Activated CD8-positive, alpha-beta memory T cell treated with anti-CD3 and anti-CD28 coated beads for 4 hours (primary cell): Measurements from ENCODE around the gene CASP1.
"Not testable (repeated sequence)": the region's sequence is repeated elsewhere in the genome, so short reads cannot be mapped to it uniquely, and the experiment has no call there.

Experiments used
- DNase-seq, 2 donors: peaks; one replicate each; pipeline ENCODE4 v3.0.0-alpha.2; 2020; ENCODE audit warnings: low read depth in 2 of 2

CASP1 gene

DNA sequence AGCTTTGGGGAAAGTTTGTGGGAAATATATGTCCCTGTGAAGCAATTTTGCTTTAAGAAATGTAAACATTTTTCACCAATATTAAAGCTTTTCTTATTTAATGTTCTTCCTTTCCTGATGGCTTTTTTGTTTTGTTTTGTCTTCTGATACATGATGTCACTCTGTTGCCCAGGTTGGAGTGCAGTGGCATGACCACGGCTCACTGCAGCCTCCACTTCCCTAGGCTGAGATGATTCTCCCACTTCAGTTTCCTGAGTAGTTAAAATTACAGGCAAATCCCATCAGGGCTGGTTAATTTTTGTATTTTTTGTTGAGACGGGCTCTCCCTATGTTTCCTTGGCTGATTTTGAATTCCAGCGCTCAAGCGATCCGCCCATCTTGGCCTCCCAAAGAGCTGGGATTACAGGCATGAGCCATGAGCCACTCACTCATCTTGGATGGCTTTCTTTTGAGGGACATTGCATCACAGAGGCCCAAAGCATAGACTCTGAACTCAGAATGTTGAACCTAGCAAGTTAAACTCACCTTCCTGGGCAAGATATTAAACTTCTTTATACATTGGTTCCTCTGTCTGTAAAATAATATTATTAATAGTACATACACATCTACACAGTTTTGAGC is 10.8 kb upstream of the CASP1 start:
- no peak for DNase-seq

GRCh38 chr11:105044557-105045524 is 9.9 kb upstream of the CASP1 start, which contains the start of gene CARD16:
Gene CARD16, minus strand, starts transcription at chr11:105045335. Its CDS starts 38 bp downstream, at chr11:105045297.
- peak in 1 of 2 donors; percentile 3 for DNase-seq

DNA sequence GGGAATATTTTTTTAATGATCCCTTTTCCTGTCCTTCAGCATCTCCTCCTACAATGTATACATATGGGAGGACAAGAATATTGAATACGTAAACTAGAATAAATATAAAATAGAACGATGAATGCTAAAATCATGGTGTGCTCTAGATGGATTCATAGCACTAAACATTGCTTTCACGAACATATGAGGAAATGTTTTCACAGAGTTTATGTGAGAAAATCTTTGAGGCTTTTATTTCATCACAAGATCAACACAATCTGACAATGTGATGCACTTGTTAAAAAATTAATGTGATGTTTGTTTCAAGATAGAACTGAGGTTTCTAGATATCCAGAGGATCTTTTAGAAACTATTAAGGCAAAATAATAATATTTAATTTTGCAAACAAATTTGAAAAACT is 7.2 kb upstream of the CASP1 start:
- no peak for DNase-seq

DNA sequence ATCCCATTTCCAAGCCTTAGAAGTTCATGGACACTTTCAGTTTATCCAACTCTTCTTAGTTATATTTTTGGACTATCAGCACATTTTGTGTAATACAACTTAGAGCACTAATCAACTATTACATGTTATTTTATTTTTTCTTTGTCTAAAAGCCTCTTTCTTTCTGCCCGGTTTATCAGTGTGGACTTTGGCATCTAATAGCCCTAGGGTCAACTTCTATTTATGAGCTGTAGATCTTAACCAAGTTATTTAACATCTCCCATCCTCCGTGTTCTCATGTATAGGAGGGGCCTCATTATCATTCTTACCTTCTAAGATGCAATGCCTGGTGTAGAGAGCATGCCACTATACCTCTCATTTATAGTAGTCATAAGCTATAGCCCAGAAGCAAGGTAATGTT is 5.8 kb upstream of the CASP1 start:
- DNase-seq = no peak

GRCh38 chr11:105034388-105034787 is 556 bp downstream of the CASP1 start:
- not testable (repeated sequence) for DNase-seq

DNA sequence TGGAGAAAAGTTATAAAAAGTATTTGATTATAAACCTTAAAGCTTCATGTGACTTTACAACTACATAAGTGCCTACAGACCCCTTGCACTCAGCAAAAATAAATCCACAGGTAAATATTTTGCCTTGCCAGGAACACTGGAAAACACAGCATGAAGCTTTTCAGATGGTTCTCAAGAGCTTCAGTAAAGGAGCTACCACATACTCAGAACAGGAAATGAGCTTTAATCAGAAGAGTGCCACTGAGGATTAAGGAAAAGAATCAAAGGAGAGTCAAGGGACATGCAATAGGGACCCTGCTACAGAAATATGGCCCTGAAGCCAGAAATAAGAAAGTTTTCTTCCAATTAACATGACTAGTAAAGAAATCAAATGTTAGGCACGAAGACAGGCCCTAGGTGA is 1.2 kb downstream of the CASP1 start:
- no peak for DNase-seq

DNA sequence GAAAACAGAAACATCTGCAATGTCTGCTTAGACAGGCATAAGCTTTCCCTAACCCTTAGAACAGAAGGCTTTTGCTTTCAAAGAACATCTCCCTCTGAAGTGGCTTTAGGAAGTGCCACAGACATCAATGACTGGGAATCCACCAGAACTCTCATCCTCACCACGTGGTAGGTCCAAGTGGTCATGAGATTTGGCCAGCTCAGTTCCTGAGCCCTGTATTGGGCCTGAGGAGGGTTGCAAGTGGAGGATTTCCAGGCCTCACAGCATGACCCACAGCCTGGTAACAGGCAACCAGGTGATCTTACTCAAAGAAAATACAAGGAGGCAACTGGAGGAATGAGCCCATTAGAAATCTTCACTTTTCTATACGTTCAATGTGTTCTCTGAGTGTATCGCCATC is 1.6 kb downstream of the CASP1 start:
- no peak for DNase-seq

DNA sequence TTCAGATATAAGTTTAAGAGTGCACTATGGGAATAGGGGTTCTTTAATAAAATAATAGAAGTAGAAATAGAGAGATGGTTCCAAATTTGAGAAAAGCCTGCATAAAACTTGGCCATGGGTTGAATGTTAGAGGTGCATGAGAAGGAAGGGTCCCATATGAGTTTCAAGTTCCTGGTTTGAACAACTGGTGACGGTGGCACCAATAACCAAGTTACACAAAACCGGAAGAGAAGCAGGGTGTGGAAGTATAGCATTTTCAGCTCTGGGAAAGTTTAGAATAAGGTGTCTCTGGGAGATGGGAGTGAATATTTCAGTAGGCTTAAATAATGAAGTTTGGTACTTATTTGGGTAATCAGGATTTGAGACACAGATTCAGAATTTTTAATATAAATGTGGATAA is 2.4 kb downstream of the CASP1 start:
- DNase-seq = no peak

- no peak for DNase-seq
These were observed 7.3 kb downstream of the CASP1 start for GRCh38 chr11:105027678-105028077.

DNA sequence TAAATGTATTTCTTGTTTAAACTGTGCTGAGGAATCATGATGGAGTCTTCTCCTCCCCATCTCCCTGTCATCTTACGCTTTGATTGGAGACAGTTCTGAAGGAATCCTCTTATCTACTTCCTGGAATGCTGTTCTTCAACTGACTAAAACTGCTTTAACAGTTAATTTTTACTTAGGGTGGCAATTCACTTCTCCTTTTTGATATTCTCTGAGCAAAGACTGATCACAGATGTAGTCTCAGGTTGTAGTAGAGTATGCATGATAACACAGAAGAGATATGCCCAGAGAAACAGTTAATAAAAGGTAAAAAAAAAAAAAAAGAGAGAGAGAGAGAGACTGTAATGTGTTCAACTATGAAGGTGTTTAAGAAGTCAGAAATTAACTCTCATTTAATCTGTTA is 10.6 kb downstream of the CASP1 start:
- DNase-seq = no peak

- DNase-seq = no peak
These were observed 11.9 kb downstream of the CASP1 start, which contains the start of gene CASP5 for GRCh38 chr11:105023003-105023402. Gene CASP5, minus strand, starts transcription at chr11:105023168. Its CDS starts 32 bp downstream, at chr11:105023136.

GRCh38 chr11:105022527-105022926 is 12.4 kb downstream of the CASP1 start:
- DNase-seq = no peak

DNA sequence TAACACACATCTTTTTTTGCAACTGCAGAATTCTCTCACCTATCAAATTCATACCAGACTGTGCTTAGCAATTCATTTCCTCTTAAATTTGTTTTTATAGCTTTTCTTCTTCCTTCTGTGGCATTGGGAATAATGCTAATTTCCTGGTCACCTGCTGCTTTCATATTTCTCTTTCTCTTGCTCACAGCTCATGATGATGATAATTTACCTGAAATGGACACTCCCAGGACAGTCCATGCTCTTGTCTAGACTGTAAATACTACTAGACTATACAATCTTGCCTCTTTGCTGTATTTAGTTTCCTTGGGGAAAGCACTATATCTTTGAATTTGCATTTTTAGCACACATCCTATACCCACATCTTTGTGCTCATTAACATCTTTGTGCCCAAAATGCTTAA is 27.5 kb downstream of the CASP1 start:
- no peak for DNase-seq

- DNase-seq = no peak
These were observed 29.5 kb downstream of the CASP1 start for GRCh38 chr11:105005451-105005845.

GRCh38 chr11:105004021-105004420 is 30.9 kb downstream of the CASP1 start:
- DNase-seq = no peak

DNA sequence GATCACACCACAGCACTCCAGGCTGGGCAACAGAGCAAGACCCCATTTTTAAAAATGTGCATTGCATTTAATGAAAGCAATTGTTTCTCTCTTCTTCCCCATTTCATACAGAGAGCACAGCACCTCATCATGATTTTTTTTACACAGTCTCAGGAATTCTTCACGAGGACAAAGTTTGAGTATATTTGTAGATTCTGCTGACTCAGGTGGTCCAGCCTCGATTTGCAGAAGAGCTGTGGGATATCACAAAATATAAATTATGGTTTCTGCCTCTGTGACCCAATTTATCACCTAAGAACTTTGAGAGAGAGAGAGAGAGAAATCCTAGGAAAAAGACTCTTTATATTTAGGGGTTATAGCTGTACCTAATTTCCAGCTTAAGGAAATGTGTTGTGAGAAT is 31.8 kb downstream of the CASP1 start:
- DNase-seq = no peak

DNA sequence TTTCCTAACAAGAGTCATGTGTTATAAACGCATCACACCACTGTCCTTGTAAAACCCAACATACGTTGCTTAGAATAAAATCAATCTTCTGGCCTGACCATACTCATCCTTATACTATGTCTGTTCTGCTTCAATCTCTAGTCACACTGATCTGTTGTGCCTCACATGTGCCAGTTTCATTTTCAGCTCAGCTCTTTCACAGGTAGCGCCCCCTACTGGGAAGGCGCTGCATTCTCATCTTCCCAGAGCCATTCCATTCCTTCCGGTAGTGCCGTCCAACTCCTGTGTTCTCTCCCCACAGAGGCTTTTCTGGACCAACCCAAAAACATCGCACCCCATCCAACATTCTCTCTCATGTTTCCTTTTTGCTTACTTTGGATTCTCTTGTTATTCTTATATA is 34.1 kb downstream of the CASP1 start:
- peak; percentile 15 to 24 for DNase-seq

DNA sequence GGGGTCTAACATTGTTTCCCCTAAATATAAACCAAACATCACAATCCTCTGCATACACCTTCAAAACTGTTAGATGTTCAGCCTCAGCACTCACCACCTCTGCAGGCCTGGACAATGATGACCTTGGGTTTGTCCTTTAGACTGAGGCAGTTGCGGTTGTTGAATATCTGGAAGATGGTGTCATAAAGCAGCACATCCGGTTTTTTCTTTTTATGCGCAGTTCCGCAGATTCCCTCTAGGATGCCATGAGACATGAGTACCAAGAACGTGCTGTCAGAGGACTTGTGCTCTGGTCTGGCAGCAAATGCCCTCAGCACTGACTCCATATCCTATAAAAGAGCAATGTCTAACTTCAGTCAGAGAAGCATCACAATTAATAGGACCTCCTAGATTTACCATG is 34.8 kb downstream of the CASP1 start:
- no peak for DNase-seq

GRCh38 chr11:104999721-105000120 is 35.2 kb downstream of the CASP1 start:
- no peak for DNase-seq

DNA sequence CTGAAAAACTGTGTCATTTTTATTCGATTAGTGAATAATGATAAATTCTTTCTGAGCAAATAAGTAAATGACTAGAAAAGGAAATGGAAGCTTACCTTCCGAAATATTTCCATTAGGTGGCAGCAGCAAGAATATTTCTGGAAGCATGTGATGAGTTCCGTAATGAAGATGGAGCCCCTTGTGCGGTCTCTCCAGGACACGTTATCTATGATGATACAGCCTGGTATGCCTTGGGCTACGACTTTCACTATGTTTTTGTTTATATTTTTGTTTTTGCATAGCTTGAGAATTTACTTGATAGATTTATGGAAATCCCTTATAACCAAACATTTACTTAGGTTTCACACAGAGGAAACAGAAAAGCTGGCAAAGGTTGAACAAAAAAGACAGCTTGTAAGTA is 37.7 kb downstream of the CASP1 start:
- DNase-seq = no peak

GRCh38 chr11:104995001-104995408 is 39.9 kb downstream of the CASP1 start:
- no peak for DNase-seq

- DNase-seq = no peak
These were observed 42.2 kb downstream of the CASP1 start for GRCh38 chr11:104992781-104993180.

DNA sequence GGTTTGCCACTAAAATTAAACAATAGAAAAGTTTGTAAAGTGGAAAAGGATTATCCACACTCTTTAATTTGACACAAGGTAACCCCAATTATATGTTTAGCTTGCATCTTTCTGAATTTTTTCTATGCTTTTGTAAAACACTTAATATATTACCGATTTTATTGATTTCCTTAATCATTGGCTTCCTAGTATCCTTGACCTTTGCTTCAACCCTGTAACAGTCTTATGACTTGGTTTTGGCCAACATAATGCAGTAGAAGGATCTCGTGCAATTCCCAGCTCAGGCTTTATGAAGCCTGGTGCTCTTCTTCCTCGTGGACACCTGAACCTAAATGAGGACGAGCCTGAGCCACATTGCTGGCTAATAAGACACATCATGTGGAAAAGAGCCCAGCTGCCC is 43.0 kb downstream of the CASP1 start:
- DNase-seq = no peak
